IPS-15b (cell line): ENCODE measurements around the gene SAFB.

ENCODE experiments used
- H3K27me3 ChIP-seq: one replicate; pipeline ENCODE4 v1.6.1; 2013; ENCODE audit warnings: low read length; ENCODE audit not compliant: control insufficient read depth, insufficient read depth
- H3K36me3 ChIP-seq: one replicate; pipeline ENCODE4 v1.6.1; 2013; ENCODE audit warnings: low read length; ENCODE audit not compliant: control insufficient read depth, insufficient read depth
- H3K4me1 ChIP-seq: one replicate; pipeline ENCODE4 v1.6.1; 2013; ENCODE audit warnings: mild to moderate bottlenecking, low read length; ENCODE audit not compliant: control insufficient read depth, insufficient read depth
- H3K4me3 ChIP-seq: one replicate; pipeline ENCODE4 v1.5.1; 2013; ENCODE audit warnings: low read depth, low read length
- H3K9ac ChIP-seq: one replicate; pipeline ENCODE4 v1.6.1; 2013; ENCODE audit warnings: low read depth, mild to moderate bottlenecking, low read length
- H3K9me3 ChIP-seq: one replicate; pipeline ENCODE4 v1.6.1; 2013; ENCODE audit warnings: mild to moderate bottlenecking, low read length; ENCODE audit not compliant: control insufficient read depth, insufficient read depth

SAFB gene

DNA sequence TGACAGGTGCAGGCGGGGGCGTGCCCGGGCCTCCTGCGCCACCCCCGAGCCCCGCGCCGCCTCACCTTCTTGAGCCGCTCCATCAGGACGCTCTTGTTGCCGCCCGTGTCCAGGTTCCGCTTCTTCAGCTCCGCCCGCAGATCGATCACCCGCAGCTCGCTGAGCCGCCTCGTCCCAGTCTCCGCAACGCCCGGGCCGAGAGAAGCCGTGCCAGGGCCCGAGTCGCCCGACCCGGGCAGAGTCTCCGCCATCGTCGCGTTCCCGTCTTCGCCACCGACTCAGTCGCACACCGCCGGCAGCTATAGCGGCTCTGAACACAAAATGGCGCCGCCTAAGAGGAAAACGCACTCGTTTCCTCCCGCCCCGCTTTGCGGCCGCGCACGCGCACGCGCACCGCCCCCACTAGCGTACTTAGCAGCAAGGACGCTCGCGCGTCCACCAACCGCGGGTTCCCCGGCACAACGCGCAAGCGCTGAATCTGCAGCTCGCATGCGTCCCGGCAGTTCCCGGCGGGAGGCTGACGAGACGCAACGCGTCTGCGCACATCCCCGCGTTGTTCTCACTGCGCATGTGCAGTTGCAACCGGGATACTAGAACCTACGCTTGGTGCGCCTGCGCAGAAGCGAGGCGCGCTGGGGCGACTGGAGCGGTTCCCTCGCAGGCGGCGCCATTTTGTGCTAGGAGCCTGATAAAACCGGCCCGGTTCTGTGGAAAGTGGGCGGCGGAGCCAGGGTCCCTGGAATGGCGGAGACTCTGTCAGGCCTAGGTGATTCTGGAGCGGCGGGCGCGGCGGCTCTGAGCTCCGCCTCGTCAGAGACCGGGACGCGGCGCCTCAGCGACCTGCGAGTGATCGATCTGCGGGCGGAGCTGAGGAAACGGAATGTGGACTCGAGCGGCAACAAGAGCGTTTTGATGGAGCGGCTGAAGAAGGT, at the start of gene SAFB, which contains the start of gene SAFB2:
Gene SAFB, plus strand, starts transcription at position 619 of the 932 bp plus-strand sequence. Its CDS starts 123 bp downstream, at position 742.
Gene SAFB2, minus strand, starts transcription at position 312 of the 932 bp plus-strand sequence. Its CDS starts 61 bp downstream, at position 251.
- Histone ChIP-seq H3K9ac (peak within 1 kb of the TSS; percentile 96), H3K27me3 (no peaks in the 10 kb centered on the region), H3K4me3 (peak within 1 kb of the TSS; percentile 93), H3K9me3 (no peaks in the 10 kb centered on the region), H3K36me3 (peaks cover 38% of the 10 kb centered on the region), H3K4me1 (peaks cover 7% of the 10 kb centered on the region)

DNA sequence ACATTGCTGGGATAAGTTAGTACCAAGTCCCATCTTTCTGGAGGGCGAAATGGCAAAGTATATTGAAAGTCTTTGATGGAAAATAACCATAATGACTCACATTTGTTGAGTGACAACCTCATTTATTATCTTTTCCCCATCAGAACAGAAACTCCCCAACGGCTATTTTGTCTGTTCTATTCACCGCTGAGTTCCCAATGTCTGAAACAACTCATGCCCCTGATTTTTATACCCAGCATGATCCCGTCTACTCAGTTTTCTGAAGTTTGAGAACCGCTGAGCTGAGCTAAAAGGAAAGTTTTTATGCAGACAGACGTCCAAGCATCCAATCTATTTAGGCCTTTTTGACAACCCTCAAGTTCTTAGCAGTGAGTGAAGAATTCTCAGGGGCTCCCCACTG, 47.3 kb upstream of the SAFB start:
- Histone ChIP-seq H3K27me3 (no peaks in the 10 kb centered on the region), H3K36me3 (no peaks in the 10 kb centered on the region), H3K9me3 (no peaks in the 10 kb centered on the region), H3K9ac (no peak overlapping the region), H3K4me1 (peaks cover 3% of the 10 kb centered on the region), H3K4me3 (no peak overlapping the region)

DNA sequence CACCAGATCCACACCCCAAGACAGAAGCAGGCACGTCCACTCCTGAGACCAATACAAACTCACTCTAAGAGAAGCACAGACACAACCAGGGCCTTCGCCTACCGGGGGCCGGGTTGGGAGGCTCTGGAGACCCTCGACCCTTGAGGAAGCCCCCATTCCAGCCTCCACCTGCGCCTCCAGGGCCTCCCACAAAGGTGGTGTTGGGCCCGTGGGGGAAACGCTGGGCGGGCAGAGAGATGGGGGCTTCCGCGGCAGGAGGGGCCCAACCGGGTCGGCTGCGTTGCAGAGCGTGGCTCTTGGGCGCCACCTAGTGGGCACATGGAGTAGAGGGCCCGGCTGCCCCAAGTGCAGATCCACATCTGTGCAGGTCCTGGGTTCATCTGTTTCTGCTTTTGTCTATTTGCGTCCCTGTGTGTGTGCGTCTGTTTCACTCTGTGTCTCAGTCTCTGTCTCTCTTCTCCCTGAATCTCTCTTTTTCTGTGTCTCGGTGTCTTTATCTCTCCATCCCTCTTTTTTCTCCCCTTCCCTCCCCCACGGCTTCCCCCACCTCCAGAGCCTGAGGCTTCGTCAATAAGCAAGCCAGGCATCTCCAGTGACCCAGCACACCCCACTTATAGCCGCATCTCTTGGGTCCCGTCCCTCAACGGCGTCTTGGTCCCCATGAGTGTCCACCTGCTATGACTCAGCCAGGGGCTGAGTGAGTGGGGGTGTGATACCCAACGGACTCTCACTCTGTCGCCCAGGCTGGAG, 44.6 kb upstream of the SAFB start:
- no peaks in the 10 kb centered on the region for H3K36me3 ChIP-seq
- no peaks in the 10 kb centered on the region for H3K27me3 ChIP-seq
- no peak overlapping the region for H3K9ac ChIP-seq
- peak overlapping the region; percentile 18 for H3K4me3 ChIP-seq
- peaks cover 3% of the 10 kb centered on the region for H3K4me1 ChIP-seq
- no peaks in the 10 kb centered on the region for H3K9me3 ChIP-seq

DNA sequence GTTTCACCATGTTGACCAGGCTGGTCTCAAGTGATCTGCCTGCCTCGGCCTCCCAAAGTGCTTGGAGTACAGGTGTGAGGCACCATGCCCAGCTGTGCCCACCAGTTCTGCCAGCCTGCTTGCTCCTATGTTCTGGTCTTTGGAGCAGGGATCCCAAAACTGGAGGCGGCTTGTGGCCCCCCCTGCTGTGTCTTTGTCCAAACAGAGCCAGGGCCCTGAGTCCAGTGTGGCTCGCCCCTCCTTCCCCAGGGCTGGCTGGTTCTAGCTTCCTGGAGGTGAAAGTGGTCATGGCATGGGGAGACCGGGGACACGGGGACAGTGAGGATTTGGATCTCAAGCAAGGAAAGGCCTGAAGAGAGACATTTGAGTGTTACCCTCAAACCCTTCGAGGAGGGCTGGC, 43.6 kb upstream of the SAFB start:
- Histone ChIP-seq H3K9me3 (no peaks in the 10 kb centered on the region), H3K9ac (no peak overlapping the region), H3K4me1 (peaks cover 3% of the 10 kb centered on the region), H3K4me3 (no peak overlapping the region), H3K36me3 (no peaks in the 10 kb centered on the region), H3K27me3 (no peaks in the 10 kb centered on the region)

DNA sequence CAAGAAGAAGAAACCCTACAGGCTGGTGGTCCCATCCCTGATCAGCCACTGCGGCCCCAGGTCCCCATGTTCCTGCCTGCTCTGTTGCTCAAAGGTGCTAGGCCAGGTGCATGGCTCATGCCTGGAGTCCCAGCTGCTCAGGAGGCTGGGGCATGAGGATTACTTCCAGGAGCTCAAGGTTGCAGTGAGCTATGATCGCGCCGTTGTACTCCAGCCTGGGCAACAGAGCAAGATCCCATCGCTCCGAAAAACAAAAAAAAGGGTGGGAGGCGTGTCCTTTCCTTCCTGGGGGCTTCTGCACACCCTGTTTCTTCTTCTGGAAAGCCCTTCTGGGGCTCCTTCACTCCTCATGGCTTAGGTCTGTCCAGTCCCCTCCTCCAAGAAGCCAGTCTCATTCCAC, 43.2 kb upstream of the SAFB start:
- H3K9me3 ChIP-seq, result no peaks in the 10 kb centered on the region
- peaks cover 3% of the 10 kb centered on the region for H3K4me1 ChIP-seq
- H3K4me3 ChIP-seq, result no peak overlapping the region
- no peaks in the 10 kb centered on the region for H3K27me3 ChIP-seq
- H3K36me3 ChIP-seq, result no peaks in the 10 kb centered on the region
- H3K9ac ChIP-seq, result no peak overlapping the region

DNA sequence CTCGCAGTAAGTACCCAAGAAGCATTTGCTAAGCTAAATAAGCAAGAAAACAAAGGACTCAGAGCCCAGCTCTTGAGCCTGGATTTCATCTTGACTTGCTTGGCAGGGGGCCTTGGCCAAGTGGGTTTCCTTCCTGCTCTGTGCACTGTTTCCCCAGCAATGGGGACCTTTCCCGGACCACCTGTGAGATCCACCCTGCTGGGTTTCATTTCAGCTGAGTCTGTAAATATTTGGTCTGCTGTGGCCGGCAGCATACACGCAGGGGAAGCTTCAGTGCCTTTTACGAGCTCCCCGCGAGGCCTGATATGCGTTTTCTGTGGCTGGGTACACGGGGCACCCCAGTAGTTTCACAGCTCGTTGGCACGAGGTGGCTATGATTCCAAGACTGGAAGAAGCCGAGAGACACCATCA, 42.7 kb upstream of the SAFB start:
- Histone ChIP-seq H3K9ac (no peak overlapping the region), H3K27me3 (no peaks in the 10 kb centered on the region), H3K36me3 (no peaks in the 10 kb centered on the region), H3K4me1 (peaks cover 3% of the 10 kb centered on the region), H3K9me3 (no peaks in the 10 kb centered on the region), H3K4me3 (no peak overlapping the region)

DNA sequence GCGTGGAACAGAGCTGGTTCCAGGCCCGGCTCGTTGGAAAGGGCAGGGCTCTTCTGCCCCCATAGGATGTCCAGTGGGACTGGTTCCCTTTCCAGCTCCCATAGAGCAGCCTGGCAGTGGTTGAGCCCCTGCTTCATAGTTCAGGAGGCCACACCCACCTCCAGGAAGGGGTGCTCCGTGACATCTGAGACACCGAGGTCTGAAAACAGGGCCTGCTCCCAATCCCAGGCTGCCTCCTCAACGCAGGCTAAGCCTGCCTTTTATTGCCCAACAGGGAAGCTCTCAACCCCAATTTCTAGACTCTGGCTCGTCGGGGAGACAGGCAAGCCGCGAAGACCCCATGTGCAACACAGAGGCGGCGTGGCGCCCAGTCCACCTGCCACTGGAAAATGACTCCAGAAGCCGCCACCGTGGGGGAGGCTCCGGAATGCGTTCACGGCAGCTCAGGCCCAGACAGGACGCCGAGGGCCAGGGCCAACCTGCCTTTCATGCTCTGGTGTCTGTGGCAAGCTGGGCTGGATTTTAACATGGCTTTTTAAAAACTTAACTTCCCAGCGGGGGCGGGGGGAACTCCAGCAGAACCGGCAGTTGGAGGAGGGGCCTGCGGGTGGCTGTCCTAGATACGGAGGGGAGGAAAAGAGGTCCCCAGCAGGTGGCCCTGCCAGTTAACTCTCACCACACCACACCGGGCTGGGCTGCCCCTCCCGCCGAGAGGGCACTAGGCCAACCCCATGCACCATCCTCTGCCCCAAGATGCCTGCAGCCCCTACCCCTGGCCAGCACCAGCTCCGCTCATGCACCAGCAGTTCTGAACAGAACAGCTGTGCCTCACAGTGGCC, 37.2 kb upstream of the SAFB start:
- Histone ChIP-seq H3K36me3 (peaks cover 30% of the 10 kb centered on the region), H3K9me3 (no peaks in the 10 kb centered on the region), H3K4me3 (no peak overlapping the region), H3K27me3 (no peaks in the 10 kb centered on the region), H3K9ac (peak overlapping the region; percentile 19), H3K4me1 (peaks cover 5% of the 10 kb centered on the region)

DNA sequence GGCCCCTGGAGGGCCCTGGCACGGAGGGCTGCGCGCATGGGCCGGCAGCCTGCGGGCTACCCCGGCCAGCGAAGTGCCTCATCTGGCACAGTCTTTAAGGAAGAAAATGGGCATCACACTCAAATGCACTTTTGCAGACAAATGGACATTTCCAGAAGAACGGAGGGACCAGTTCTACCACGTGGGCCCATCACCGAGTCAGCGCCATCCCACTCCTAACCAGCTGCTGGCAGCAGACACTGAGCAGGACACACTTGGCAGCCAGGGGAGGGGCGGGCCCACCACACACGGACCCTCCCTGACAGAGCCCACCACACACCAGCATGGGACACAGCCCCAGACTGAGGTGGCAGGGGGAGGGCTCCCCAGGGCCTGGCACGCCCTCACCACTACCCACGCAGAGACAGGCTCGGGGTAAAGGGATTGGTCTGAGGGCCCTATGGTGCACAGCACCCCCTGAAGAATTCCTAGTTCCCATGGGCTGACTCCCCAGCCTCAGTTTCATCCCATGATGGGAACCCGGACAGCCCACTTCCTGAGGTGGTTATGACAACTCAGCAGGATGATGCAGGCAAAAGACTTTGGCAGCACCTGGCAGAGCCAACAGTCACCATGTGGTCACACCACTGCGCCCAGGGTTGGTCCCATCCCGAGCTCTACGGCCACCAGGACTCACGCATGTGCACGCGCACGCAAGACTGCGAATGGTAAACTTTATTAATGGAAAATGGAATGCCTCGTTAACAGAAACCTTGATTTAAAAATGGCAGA, 36.4 kb upstream of the SAFB start:
- Histone ChIP-seq H3K36me3 (peaks cover 35% of the 10 kb centered on the region), H3K9ac (no peak overlapping the region), H3K4me3 (no peak overlapping the region)

DNA sequence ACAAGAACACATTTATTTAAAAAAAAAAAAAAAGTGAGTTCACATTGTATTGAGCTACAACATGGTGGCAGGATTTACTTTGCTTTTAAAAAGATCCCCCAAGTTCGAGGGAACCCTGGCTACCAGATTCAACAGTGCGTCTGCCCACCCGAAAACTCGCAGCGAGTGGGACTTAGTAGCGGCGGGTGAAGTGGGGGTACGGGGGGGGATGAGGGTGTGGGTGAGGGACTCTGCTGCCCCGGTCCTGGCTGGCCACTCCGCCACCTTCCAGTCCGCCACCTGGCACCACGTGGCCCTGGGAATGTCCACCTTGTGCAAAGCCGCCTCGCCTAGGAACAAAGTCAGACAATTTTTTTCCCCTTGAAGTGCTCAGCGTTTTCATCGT, 35.8 kb upstream of the SAFB start:
- H3K36me3 ChIP-seq, result peaks cover 39% of the 10 kb centered on the region
- peaks cover 5% of the 10 kb centered on the region for H3K4me1 ChIP-seq
- H3K27me3 ChIP-seq, result no peaks in the 10 kb centered on the region

More for the DNA sequence above, 36.4 kb upstream of the SAFB start:
- H3K9me3 ChIP-seq, result no peaks in the 10 kb centered on the region
- no peaks in the 10 kb centered on the region for H3K27me3 ChIP-seq
- H3K4me1 ChIP-seq, result peaks cover 5% of the 10 kb centered on the region

DNA sequence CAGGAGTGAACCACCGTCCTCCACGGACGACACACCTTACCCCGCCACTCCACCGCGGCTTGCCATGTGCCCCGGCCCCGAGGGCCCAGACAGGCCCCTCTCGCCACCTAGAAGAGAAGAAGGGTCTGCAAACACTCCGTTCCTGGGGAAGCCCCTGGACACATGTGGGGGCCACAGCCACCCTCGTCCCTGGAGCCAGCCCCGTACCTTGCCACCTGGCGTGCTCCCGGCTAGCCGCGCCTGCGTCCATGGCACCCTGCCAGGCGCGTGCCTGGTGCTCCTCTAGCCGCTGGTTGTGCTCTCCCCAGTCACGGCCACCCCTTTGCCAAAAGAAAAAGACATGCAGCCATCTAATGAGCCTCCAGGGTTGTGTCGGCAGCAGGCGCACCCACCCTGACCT, 35.2 kb upstream of the SAFB start:
- Histone ChIP-seq H3K9me3 (no peaks in the 10 kb centered on the region), H3K27me3 (no peaks in the 10 kb centered on the region), H3K4me3 (no peak overlapping the region), H3K4me1 (peaks cover 5% of the 10 kb centered on the region), H3K9ac (no peak overlapping the region), H3K36me3 (peaks cover 44% of the 10 kb centered on the region)

More for the DNA sequence above, 35.8 kb upstream of the SAFB start:
- Histone ChIP-seq H3K9ac (no peak overlapping the region), H3K9me3 (no peaks in the 10 kb centered on the region), H3K4me3 (no peak overlapping the region)
